Astrocyte (in vitro differentiated cells and primary cell): ENCODE results near the gene CCNK. TPM values are rescaled to one million over a fixed set of nuclear protein-coding genes. Genes with fewer than 3 reads are reported as not detected.

Source experiments
- DNase-seq: peaks from one replicate; pipeline ENCODE4 v3.0.0-alpha.2; 2010; ENCODE audit warnings: low read depth
- FAIRE-seq: peaks from 2 replicates; lab custom pipeline; 2011; peaks lifted over from hg19 to GRCh38; lab: Jason Lieb, UNC
- H2AFZ ChIP-seq: 2 replicates; pipeline ENCODE4 v1.6.0; 2012; ENCODE audit warnings: low read depth, low read length, inconsistent platforms
- H3K27ac ChIP-seq: 2 replicates; pipeline ENCODE4 v1.5.1; 2011; ENCODE audit warnings: low read depth, low read length, inconsistent platforms
- H3K27me3 ChIP-seq: 2 replicates; pipeline ENCODE4 v1.6.0; 2011; ENCODE audit warnings: low read length, inconsistent platforms; ENCODE audit not compliant: insufficient read depth
- H3K36me3 ChIP-seq: 2 replicates; pipeline ENCODE4 v1.5.1; 2011; ENCODE audit warnings: low read length, inconsistent platforms; ENCODE audit not compliant: insufficient read depth
- H3K4me1 ChIP-seq: 2 replicates; pipeline ENCODE4 v1.5.1; 2011; ENCODE audit warnings: low read length, inconsistent platforms; ENCODE audit not compliant: insufficient read depth
- H3K4me2 ChIP-seq: 2 replicates; pipeline ENCODE4 v1.6.0; 2012; ENCODE audit warnings: low read length, inconsistent platforms
- H3K4me3 ChIP-seq: 2 replicates; pipeline ENCODE4 v1.5.1; 2011; ENCODE audit warnings: low read depth, mild to moderate bottlenecking, low read length, inconsistent platforms; ENCODE audit not compliant: insufficient read depth
- H3K79me2 ChIP-seq: 2 replicates; pipeline ENCODE4 v1.6.0; 2012; ENCODE audit warnings: mild to moderate bottlenecking, low read length, inconsistent platforms; ENCODE audit not compliant: insufficient read depth
- H3K9ac ChIP-seq: 2 replicates; pipeline ENCODE4 v1.6.0; 2012; ENCODE audit warnings: mild to moderate bottlenecking, low read length, inconsistent platforms
- H3K9me3 ChIP-seq: 2 replicates; pipeline ENCODE4 v1.5.1; 2012; ENCODE audit warnings: low read depth, mild to moderate bottlenecking, low read length, inconsistent platforms; ENCODE audit not compliant: insufficient read depth
- H4K20me1 ChIP-seq: 2 replicates; pipeline ENCODE4 v1.6.0; 2012; ENCODE audit warnings: low read length, inconsistent platforms; ENCODE audit not compliant: insufficient read depth
- H3K27ac Mint-ChIP-seq: one replicate; pipeline ENCODE4 v1.8.0; 2021; ENCODE audit warnings: mild to moderate bottlenecking, mixed read lengths; ENCODE audit not compliant: unreplicated experiment
- H3K27me3 Mint-ChIP-seq: one replicate; pipeline ENCODE4 v1.8.0; 2021; ENCODE audit warnings: low read depth, mixed read lengths; ENCODE audit not compliant: unreplicated experiment
- H3K36me3 Mint-ChIP-seq: one replicate; pipeline ENCODE4 v1.8.0; 2021; ENCODE audit warnings: low read depth, mixed read lengths; ENCODE audit not compliant: unreplicated experiment
- H3K4me1 Mint-ChIP-seq: one replicate; pipeline ENCODE4 v1.8.0; 2021; ENCODE audit warnings: low read depth, mixed read lengths; ENCODE audit not compliant: unreplicated experiment
- H3K4me3 Mint-ChIP-seq: one replicate; pipeline ENCODE4 v1.8.0; 2021; ENCODE audit warnings: mild to moderate bottlenecking, moderate library complexity, mixed read lengths; ENCODE audit not compliant: unreplicated experiment
- H3K9me3 Mint-ChIP-seq: one replicate; pipeline ENCODE4 v1.8.0; 2021; ENCODE audit warnings: mild to moderate bottlenecking, mixed read lengths; ENCODE audit not compliant: unreplicated experiment
- CTCF ChIP-seq: IDR thresholded peaks from 2 replicates; pipeline ENCODE4 v1.5.1; 2011; ENCODE audit warnings: low read depth, mild to moderate bottlenecking, inconsistent platforms, low read length, moderate library complexity; ENCODE audit not compliant: insufficient read depth
- EZH2 ChIP-seq: IDR thresholded peaks from 2 replicates; pipeline ENCODE4 v1.6.1; 2012; ENCODE audit warnings: mild to moderate bottlenecking, low read length, inconsistent platforms; ENCODE audit not compliant: insufficient read depth
- total RNA-seq: library from RNA; stranded (reverse); gene quantifications from 2 replicates; pipeline ENCODE4 v1.2.1, GENCODE V29; 2021

The CCNK gene
- total RNA-seq, 1 donor from 2014 or later: 121 TPM

- FAIRE-seq: no peak
- Histone ChIP-seq H4K20me1 (peaks cover 79% of the 10 kb centered on the region), H3K9ac (no peak overlapping the region), H3K27me3 (no peaks in the 10 kb centered on the region), H3K79me2 (peaks cover 62% of the 10 kb centered on the region), H3K4me2 (no peak overlapping the region), H3K27ac (no peak overlapping the region), H2AFZ (no peak overlapping the region), H3K4me3 (no peak overlapping the region), H3K36me3 (no peaks in the 10 kb centered on the region), H3K4me1 (peaks cover 7% of the 10 kb centered on the region), H3K9me3 (no peaks in the 10 kb centered on the region)
- Mint-ChIP-seq H3K27ac (no peak overlapping the region), H3K9me3 (no peaks in the 10 kb centered on the region), H3K36me3 (peaks cover 6% of the 10 kb centered on the region), H3K4me1 (peaks cover 6% of the 10 kb centered on the region), H3K27me3 (peaks cover 27% of the 10 kb centered on the region), H3K4me3 (no peak overlapping the region)
- DNase-seq: no peak
- no peak for TF ChIP-seq CTCF
- no peak for TF ChIP-seq EZH2
Measured at GRCh38 chr14:99554757-99555531, 73.7 kb downstream of the CCNK start.

GRCh38 chr14:99556134-99556791, 75.1 kb downstream of the CCNK start:
- peaks cover 10% of the 10 kb centered on the region for H3K4me1 ChIP-seq
- no peak for FAIRE-seq

More at GRCh38 chr14:99556134-99556791, 75.1 kb downstream of the CCNK start:
- Mint-ChIP-seq H3K4me1 (peaks cover 6% of the 10 kb centered on the region), H3K4me3 (no peak overlapping the region), H3K27me3 (peaks cover 17% of the 10 kb centered on the region), H3K27ac (no peak overlapping the region), H3K9me3 (no peaks in the 10 kb centered on the region), H3K36me3 (peaks cover 6% of the 10 kb centered on the region)
- H3K4me2 ChIP-seq: no peak overlapping the region
- H4K20me1 ChIP-seq: peaks cover 79% of the 10 kb centered on the region
- DNase-seq: no peak
- no peak overlapping the region for H3K27ac ChIP-seq
- H3K4me3 ChIP-seq: no peak overlapping the region
- H3K9me3 ChIP-seq: no peaks in the 10 kb centered on the region
- no peaks in the 10 kb centered on the region for H3K36me3 ChIP-seq
- TF ChIP-seq CTCF (no peak), EZH2 (no peak)
- H3K9ac ChIP-seq: no peak overlapping the region
- no peak overlapping the region for H2AFZ ChIP-seq
- no peaks in the 10 kb centered on the region for H3K27me3 ChIP-seq
- peaks cover 64% of the 10 kb centered on the region for H3K79me2 ChIP-seq
